Duodenal mucosa (tissue), 2 donors: ENCODE data around the gene DUSP16.

ENCODE experiments used
- H3K27ac ChIP-seq: one replicate; pipeline ENCODE4 v1.7.0; 2013; ENCODE audit warnings: low read depth, low read length
- H3K27me3 ChIP-seq, 2 donors: one replicate each; pipeline ENCODE4 v1.7.0; 2013; ENCODE audit warnings: low read length in 2 of 2, control low read depth in 1 of 2; ENCODE audit not compliant: insufficient read depth in 2 of 2, control insufficient read depth in 1 of 2
- H3K36me3 ChIP-seq, 2 donors: one replicate each; pipeline ENCODE4 v1.7.0; 2013; ENCODE audit warnings: low read length in 2 of 2, control low read depth in 1 of 2; ENCODE audit not compliant: insufficient read depth in 2 of 2, control insufficient read depth in 1 of 2
- H3K4me1 ChIP-seq, 2 donors: one replicate each; pipeline ENCODE4 v1.7.0; 2013; ENCODE audit warnings: low read length in 2 of 2, control low read depth in 1 of 2; ENCODE audit not compliant: insufficient read depth in 2 of 2, control insufficient read depth in 1 of 2
- H3K4me3 ChIP-seq, 2 donors: one replicate each; pipeline ENCODE4 v1.7.0; 2013; ENCODE audit warnings: low read length in 2 of 2, low read depth in 1 of 2
- H3K9ac ChIP-seq, 2 donors: one replicate each; pipeline ENCODE4 v1.7.0; 2013; ENCODE audit warnings: low read length in 2 of 2, low read depth in 1 of 2
- H3K9me3 ChIP-seq, 2 donors: one replicate each; pipeline ENCODE4 v1.7.0; 2013; ENCODE audit warnings: low read length in 2 of 2, control low read depth in 1 of 2; ENCODE audit not compliant: control insufficient read depth in 1 of 2

Gene DUSP16

DNA sequence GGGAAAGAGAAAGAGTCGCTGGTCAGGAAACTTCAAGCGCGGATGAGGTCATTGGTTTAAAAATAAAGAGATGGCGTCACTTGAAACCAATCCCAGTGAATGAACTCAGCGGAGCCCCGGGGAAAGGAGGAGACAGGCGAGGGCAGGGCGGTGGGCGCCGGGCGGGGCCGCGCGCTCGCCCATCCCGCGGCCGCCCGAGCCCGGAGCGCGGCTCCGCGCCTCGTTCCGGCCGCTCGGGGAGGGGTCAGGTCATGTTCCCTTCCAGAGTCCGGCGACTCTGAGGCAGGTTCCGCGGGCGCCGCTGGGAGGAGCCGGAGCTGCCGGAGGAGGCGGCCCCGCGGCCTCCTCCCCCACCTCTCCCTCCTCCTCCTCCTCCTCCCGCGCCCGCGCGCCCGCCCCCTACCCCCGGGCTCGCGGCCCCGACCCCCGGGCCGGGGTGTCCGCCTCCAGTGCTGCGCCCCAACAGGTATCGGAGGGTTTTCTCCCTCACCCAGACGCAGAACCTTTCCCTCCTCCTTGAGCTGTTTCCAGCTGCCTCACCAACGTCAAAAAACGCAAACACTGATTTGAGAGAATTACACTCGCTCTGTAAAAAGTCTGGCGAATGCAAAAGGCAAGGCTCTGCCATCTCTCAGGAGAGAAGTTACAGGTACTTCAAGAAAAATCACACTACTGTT lies at the start of gene DUSP16:
TSS of gene DUSP16 (minus strand) at position 279 of the 677 bp plus-strand sequence. CDS start 41,765 bp downstream, outside the sequence.
- peak within 1 kb of the TSS; percentile 96 for H3K27ac ChIP-seq
- no peaks in the 10 kb centered on the region for H3K27me3 ChIP-seq
- no peaks in the 10 kb centered on the region for H3K9me3 ChIP-seq
- no peaks in the 10 kb centered on the region for H3K36me3 ChIP-seq
- peak within 1 kb of the TSS; percentile 82 to 92 for H3K4me3 ChIP-seq
- H3K9ac ChIP-seq = peak within 1 kb of the TSS; percentile 97 to 99
- H3K4me1 ChIP-seq = peaks cover 10 to 27% of the 10 kb centered on the region in 2 donors

GRCh38 chr12:12612358-12612757 lies 49.7 kb upstream of the DUSP16 start:
- no peaks in the 10 kb centered on the region for H3K27me3 ChIP-seq
- peak overlapping the region; percentile 83 to 87 for H3K9ac ChIP-seq
- H3K4me1 ChIP-seq = peaks cover 18 to 20% of the 10 kb centered on the region in 2 donors
- H3K27ac ChIP-seq = peak overlapping the region; percentile 90
- no peaks in the 10 kb centered on the region for H3K9me3 ChIP-seq
- peak overlapping the region; percentile 86 to 92 for H3K4me3 ChIP-seq
- peaks cover 0 to 6% of the 10 kb centered on the region in 2 donors for H3K36me3 ChIP-seq

DNA sequence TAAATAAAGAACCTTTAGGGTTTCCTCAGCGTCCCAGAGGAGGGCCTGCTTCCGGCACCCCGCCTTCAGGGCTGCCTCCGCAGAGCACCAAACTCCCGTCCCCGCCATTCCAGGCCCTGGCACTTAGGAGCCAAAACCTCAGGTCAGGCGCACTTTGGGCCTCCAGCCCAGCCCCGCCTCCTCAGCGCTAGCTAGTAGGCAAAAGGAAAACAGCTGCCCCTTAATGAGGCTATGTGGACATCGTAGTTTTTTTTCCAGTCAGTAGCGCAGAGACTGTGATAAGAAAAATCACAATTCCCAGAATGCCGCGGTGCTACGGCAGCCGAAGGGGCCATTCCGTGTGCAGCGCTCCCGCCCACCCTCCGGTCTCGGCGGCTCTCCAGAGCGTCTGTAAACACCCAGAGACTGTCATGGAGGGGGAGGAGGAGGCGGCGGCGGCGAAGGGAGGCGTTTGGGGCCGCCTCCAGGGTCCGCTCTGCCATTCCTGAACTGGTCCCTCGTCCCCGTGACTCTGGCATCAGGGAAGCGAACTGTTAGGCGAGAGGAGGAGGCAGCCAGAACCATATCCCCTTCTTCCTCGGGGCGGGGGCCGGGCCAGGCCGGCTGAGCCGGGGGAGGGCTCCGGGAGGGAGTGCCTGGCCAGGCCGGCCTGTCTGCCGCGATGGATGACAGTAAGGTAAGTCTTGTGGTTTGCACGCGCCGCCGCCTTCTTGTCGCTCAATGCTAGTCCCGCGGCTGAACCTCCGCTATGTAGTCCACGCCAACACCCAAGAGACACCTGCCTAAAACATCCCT lies 49.0 kb upstream of the DUSP16 start, which contains the start of gene CREBL2:
TSS of gene CREBL2 (plus strand) at position 365 of the 795 bp plus-strand sequence. CDS start at position 662, 297 bp downstream.
- Histone ChIP-seq H3K36me3 (peaks cover 0 to 6% of the 10 kb centered on the region in 2 donors), H3K27ac (peak within 1 kb of the TSS; percentile 90), H3K4me1 (peaks cover 13 to 16% of the 10 kb centered on the region in 2 donors), H3K9me3 (no peaks in the 10 kb centered on the region), H3K4me3 (peak within 1 kb of the TSS; percentile 86 to 92), H3K9ac (peak within 1 kb of the TSS; percentile 83 to 87), H3K27me3 (no peaks in the 10 kb centered on the region)

GRCh38 chr12:12610711-12611110 lies 48.0 kb upstream of the DUSP16 start:
- H3K9ac ChIP-seq = peak overlapping the region in 1 of 2 donors; percentile 83
- peaks cover 9 to 12% of the 10 kb centered on the region in 2 donors for H3K4me1 ChIP-seq
- peak overlapping the region; percentile 86 to 92 for H3K4me3 ChIP-seq

DNA sequence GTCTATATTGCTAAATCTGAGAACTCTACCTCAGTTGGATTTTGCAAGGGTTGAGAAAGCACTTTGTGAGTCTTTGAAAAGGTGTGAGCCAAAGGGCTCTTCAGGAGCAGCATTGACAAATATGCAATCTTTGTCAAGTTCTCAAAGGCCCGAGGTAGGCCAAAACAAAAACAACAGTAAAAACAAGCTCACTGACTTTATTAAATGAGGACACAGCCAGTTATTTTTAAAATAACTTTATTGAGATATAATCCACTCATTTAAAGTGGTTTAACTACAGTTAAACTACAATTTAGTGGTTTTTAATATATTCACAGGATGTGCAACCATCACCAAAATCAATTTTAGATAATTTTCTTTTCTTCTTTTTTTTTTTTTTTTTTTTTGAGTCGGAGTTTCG lies 47.0 kb upstream of the DUSP16 start:
- peaks cover 12 to 13% of the 10 kb centered on the region in 2 donors for H3K4me1 ChIP-seq

More at GRCh38 chr12:12610711-12611110, 48.0 kb upstream of the DUSP16 start:
- H3K9me3 ChIP-seq = no peaks in the 10 kb centered on the region
- H3K36me3 ChIP-seq = no peaks in the 10 kb centered on the region
- H3K27me3 ChIP-seq = no peaks in the 10 kb centered on the region
- peak overlapping the region; percentile 90 for H3K27ac ChIP-seq

GRCh38 chr12:12608557-12608957 lies 45.9 kb upstream of the DUSP16 start:
- H3K27me3 ChIP-seq = no peaks in the 10 kb centered on the region
- no peak overlapping the region for H3K9ac ChIP-seq
- peaks cover 12 to 16% of the 10 kb centered on the region in 2 donors for H3K4me1 ChIP-seq
- no peak overlapping the region for H3K4me3 ChIP-seq
- no peaks in the 10 kb centered on the region for H3K9me3 ChIP-seq
- no peak overlapping the region for H3K27ac ChIP-seq
- no peaks in the 10 kb centered on the region for H3K36me3 ChIP-seq

More for the DNA sequence above, 47.0 kb upstream of the DUSP16 start:
- no peak overlapping the region for H3K27ac ChIP-seq
- no peak overlapping the region for H3K9ac ChIP-seq
- no peak overlapping the region for H3K4me3 ChIP-seq
- no peaks in the 10 kb centered on the region for H3K9me3 ChIP-seq
- H3K27me3 ChIP-seq = no peaks in the 10 kb centered on the region
- no peaks in the 10 kb centered on the region for H3K36me3 ChIP-seq

DNA sequence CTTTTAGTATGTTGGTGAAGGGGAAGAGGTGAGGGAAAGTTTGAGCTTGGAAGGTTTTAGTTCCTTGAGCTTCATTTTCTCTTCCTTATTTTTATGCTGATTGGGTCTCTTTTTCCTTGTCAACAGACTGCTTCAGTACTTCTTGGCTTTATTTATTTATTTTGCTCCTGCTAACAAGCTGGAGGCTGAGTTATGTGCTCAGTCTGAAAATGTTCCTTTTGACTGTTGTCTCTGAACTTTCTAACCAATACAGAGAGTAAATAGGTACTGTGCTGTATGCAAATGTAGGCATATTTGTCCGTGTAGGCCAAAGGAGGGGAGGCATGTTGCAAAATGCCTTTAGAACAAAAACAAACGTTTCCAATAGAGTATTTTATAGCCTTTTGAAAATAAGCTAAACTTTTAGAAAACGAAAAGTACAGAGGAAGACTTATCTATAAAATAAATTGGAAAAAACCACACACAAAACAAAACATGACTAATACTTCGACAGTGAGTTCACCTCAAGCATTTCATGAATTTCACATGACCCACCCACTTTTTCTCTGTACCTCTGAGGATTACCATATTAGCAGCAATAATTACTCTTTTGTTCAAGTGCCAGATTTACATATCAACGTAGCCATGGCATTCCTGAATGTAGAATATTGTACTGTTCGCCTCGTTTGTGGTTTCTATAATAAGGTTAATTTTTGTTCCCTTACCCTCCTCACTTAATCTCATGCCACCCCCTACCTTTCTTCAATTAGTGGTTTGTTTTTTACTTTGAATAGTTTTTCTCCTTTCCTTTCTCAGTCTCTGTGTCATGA lies 44.3 kb upstream of the DUSP16 start:
- H3K9ac ChIP-seq = no peak overlapping the region

DNA sequence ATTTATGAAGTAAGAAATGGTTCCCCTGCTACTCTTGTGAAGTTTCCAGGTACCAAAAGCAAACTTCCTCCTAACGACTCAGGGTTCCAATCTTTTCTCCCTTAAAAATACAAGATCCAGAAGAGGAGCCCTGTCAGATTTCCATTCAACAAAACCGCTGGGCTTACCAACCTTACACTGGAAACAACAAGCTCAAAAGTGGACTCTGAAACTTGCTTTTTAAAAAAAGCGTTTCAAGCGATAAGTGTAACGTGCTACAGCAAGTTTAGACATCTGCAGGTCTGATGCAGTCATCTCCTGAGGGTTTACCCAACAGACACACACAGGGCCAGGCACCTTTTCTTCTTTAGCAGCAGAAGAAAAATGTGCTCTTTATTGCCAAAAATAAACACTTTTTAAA lies 42.1 kb upstream of the DUSP16 start:
- no peaks in the 10 kb centered on the region for H3K36me3 ChIP-seq
- no peak overlapping the region for H3K4me3 ChIP-seq
- H3K4me1 ChIP-seq = peaks cover 0 to 8% of the 10 kb centered on the region in 2 donors
- H3K27ac ChIP-seq = no peak overlapping the region
- no peaks in the 10 kb centered on the region for H3K9me3 ChIP-seq
- H3K27me3 ChIP-seq = no peaks in the 10 kb centered on the region
- H3K9ac ChIP-seq = no peak overlapping the region

More for the DNA sequence above, 44.3 kb upstream of the DUSP16 start:
- H3K27ac ChIP-seq = peak overlapping the region; percentile 20
- H3K4me3 ChIP-seq = no peak overlapping the region
- H3K27me3 ChIP-seq = no peaks in the 10 kb centered on the region
- H3K4me1 ChIP-seq = peaks cover 3 to 8% of the 10 kb centered on the region in 2 donors
- no peaks in the 10 kb centered on the region for H3K36me3 ChIP-seq
- no peaks in the 10 kb centered on the region for H3K9me3 ChIP-seq

DNA sequence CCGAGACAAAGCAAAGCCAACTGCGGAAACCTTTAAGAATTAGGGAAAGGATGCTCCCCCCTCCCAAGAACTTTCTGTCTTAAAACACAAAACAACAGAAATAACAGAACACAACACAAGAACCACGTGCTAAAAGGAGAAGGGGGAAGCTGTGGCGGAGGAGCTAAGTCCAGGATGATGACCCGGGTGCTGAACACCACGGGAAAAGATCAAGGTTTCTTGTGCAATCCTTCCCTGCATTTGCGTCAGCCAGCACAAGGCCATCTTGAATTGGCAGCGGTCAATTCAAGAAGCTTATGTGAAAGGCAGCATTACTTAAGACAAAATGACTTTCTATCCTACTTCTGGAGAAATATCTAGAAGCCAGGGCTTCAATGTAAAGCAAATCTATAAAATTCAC lies 38.0 kb upstream of the DUSP16 start:
- no peak overlapping the region for H3K27ac ChIP-seq
- H3K4me1 ChIP-seq = peaks cover 0 to 8% of the 10 kb centered on the region in 2 donors
- H3K9me3 ChIP-seq = no peaks in the 10 kb centered on the region
- no peaks in the 10 kb centered on the region for H3K36me3 ChIP-seq
- H3K27me3 ChIP-seq = no peaks in the 10 kb centered on the region
- H3K9ac ChIP-seq = no peak overlapping the region
- no peak overlapping the region for H3K4me3 ChIP-seq
